HG03442 (cell line): ENCODE measurements around the gene MAP1A.

ENCODE experiments used
- ATAC-seq: cut with Tn5 transposase; IDR thresholded peaks from one replicate; pipeline ENCODE4 v1.9.1; 2021; ENCODE audit warnings: mild to moderate bottlenecking, moderate library complexity; ENCODE audit not compliant: unreplicated experiment

The MAP1A gene

DNA sequence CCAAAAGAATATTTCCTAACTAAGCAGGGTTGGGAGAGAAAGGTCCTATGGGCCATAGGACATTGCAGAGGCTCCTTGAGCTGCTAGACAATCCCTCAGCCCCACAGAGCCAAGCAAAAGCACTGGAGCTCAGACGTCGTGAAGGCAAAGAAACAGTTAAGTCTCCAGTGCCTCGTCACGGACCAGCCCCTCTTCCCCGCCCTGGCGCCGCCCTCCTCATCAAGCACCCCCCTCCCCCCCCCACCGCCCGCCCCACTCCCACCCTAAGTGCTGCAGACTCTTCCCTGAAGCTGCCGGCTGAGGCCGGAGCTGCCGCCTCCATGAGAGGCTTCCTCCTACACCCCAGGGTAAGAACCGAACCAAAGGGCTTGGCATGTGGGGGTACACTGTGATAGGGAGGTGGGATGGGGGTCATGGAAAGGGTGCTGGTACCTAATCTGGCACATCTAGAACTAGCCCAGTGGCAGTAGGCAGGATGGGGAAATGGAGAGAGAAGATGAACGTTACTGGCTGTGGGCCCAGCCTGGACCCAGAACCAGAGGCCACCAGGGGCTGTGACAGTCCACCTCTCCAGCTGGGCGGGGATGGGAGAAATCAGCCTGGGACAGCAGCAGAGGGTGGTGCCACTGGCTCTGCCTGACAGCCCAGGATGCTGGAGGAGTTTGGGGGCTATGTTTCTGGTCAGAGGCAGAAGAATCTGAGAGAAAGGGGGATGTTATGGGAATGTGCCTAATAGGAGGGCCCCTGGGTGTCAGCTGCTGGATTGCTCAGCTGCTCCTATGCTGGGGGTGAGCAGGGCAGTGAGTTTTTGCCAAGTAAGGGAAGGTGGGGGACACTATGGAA lies at the start of gene MAP1A:
TSS of gene MAP1A (plus strand) at position 255 of the 843 bp plus-strand sequence. CDS start 3,866 bp downstream, outside the sequence.
- ATAC-seq: no peak

DNA sequence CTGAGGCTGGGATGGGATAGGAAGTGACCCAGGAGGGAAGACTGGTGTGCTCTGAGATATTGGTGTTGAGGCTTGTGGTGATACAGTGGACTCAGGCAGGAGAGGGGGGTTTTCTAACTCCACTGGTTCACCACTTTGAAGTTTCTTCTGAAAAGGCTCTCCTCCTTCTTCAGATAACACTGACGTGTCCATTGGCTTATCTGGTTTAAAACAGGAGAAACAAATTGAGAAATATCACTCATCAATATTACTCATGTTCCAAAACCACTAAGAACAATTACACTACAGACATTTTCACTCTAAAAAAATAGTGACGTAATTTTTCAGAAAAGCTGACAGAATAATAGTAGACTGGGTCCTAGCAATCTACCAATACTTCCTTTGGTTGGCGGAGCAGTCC lies 47.5 kb upstream of the MAP1A start:
- ATAC-seq: no peak

- no peak for ATAC-seq
Measured at GRCh38 chr15:43471975-43472374, 45.4 kb upstream of the MAP1A start.

DNA sequence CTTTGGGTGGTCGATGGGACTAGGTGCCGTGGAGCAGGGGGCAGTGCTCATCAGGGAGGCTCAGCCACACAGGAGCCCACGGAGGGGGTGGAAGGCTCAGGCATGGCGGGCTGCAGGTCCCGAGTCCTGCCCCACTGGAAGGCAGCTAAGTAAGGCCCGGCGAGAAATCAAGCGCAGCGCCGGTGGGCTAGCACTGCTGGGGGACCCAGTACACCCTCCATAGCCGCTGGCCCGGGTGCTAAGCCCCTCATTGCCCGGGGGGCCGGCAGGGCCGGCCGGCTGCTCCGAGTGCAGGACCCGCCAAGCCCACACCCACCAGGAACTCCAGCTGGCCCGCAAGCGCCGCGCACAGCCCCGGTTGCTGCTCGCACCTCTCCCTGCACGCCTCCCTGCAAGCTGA lies 43.5 kb upstream of the MAP1A start:
- no peak for ATAC-seq

- ATAC-seq: no peak
Measured at GRCh38 chr15:43483297-43484128, 33.9 kb upstream of the MAP1A start.

GRCh38 chr15:43484455-43484854 lies 33.0 kb upstream of the MAP1A start:
- ATAC-seq: no peak

DNA sequence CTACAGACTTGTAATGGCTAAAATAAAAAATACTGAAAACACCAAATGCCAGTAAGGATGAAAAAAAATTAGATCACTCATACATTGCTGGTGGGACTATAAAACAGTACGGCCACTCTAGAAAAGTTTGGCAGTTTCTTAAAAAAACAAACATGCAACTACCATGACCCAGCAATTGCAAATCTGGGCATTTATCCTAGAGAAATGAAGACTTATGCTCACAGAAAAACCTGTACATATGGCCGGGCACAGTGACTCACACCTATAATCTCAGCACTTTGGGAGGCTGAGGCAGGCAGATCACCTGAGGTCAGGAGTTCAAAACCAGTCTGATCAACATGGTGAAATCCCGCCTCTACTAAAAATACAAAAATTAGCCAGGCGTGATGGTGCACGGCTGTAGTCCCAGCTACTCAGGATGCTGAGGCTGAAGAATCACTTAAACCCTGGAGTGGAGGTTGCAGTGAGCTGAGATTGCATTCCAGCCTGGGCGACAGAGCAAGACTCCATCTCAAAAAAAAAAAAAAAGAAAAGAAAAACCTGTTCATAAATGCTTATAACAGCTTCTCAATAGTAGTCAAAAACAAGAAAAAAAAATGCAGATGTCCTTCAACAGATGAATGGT lies 30.0 kb upstream of the MAP1A start:
- ATAC-seq: no peak

DNA sequence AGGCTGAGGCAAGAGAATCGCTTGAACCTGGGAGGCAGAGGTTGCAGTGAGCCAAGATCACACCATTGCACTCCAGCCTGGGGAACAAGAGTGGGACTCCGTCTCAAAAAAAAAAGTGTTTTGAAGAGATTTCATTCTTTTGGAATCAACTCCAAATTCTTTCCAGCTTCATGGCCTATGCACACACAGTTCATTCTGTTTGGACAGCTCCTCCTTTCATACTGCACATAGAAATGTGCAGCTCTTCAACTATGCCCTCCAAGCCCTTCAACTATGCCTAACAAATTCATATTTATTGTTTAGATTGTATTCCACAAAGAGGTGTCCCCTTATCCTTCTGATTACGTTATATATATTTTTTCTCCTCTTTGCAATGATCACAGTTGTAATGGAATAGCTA lies 28.6 kb upstream of the MAP1A start:
- no peak for ATAC-seq

- no peak for ATAC-seq
Measured at GRCh38 chr15:43489191-43489590, 28.2 kb upstream of the MAP1A start.

GRCh38 chr15:43492266-43492665 lies 25.1 kb upstream of the MAP1A start:
- ATAC-seq: no peak

DNA sequence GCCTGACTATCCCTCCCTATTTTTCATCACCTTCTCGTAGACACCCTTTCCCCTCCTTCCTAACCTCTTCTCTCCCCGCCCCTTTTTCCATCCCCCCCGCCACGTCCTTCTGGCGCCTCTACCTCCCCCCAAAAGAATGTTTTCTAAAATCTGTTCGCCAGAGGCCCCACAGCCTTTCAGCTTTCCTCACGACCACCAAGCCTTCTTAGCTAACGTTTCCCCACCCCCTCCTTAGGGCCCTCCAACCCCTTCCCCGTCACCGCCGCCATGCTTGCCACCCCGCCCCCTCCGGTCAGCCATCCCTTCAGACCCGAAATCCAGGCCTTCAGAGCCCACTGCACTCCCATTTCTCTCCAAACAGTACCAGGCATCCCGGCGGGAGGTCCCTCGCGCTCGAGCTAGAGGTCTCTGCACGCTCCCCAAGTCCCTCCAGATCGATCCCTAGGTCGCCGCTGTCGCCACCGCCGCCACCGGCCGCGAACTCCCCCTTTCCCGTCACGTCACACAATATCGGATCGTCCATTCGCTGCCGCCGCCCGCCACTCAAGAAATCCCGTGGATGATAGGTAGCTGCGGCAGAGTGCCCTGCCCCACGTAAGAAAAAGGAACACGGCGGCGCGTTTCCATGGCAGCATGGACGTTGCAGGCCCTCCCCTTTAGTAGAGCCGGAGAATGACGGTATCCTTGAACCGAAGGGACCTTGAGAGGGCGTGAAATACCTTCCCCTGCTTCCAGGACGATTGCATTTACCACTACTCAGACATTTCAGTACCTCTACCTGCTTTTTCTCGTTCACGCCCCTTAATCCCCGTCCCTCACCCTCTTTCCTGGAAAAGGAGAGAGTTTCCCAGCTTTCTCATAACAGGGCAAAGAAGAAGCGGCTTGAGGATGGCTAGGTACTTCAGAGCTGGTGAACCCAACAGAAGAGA lies 24.5 kb upstream of the MAP1A start, which contains the start of gene TP53BP1:
TSS of gene TP53BP1 (minus strand) at position 484 of the 929 bp plus-strand sequence. CDS start at position 371, 113 bp downstream.
- ATAC-seq: peak; percentile 97

GRCh38 chr15:43493703-43494472 lies 23.5 kb upstream of the MAP1A start:
- ATAC-seq: no peak

GRCh38 chr15:43498990-43499389 lies 18.4 kb upstream of the MAP1A start:
- no peak for ATAC-seq

DNA sequence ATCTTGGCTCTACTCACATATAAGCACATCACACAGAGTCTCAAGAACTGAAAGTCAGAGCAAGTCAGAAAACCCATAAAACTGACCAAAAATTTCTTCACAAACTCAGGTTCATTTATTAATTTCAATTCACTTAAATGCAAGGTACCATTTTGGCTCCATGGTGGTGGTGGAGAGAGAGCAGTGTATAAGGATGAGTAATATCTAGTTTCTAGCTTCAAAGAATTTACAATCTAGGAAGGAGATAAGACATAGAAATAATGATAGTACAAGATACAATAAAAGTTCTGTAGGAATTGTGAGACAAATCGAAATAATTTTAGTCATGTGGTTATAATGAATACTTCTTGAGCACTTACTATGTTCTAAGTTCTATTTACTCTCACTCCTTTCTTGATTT lies 17.8 kb upstream of the MAP1A start:
- ATAC-seq: no peak

DNA sequence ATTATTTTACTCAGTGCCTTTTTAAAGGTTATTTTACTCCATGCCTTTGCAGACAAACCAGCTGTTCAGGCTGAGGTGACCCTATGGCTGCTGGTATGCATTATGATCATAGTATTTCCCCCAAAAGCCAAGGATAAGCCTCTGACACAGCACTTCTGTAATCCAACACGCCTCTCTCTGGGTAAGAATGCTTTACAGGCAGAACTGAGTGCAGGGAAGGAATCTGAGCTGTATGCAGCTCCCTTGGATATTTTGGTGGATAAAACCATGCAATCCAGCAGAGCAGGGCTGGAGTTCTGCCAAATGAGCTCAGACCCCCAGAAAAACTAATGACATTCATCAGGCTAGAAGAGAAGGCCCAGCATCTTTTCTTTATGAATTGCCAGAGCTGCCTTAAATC lies 11.7 kb upstream of the MAP1A start:
- no peak for ATAC-seq

- no peak for ATAC-seq
Measured at GRCh38 chr15:43508421-43508820, 9.0 kb upstream of the MAP1A start.

DNA sequence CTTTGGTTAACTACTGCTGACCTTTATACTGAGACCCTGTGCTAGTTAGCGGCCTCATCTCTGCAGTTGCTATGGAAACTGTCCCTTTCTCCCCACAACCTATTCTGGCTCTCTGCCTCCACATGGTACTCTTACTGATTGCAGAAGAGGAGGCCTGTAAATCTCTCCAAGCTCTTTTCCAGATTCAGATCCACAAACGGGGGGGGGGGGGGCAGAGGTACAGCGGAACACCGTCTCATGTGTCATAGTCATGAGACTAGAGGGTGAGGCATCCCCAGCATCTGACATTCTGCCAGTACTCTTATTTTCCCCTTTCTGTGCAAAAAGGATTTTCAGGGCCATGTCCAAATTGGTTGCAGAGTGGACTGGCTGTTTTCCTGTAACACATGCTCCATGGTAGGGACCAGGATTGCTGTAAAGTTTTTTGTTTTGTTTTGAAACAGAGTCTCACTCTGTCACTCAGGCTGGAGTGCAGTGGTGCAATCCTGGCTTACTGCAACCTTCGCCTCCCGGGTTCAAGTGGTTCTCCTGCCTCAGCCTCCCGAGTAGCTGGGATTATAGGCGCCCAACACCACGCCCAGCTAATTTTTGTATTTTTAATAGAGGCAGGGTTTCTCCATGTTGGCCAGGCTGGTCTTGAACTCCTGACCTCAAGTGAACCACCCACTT lies 8.3 kb upstream of the MAP1A start:
- no peak for ATAC-seq

DNA sequence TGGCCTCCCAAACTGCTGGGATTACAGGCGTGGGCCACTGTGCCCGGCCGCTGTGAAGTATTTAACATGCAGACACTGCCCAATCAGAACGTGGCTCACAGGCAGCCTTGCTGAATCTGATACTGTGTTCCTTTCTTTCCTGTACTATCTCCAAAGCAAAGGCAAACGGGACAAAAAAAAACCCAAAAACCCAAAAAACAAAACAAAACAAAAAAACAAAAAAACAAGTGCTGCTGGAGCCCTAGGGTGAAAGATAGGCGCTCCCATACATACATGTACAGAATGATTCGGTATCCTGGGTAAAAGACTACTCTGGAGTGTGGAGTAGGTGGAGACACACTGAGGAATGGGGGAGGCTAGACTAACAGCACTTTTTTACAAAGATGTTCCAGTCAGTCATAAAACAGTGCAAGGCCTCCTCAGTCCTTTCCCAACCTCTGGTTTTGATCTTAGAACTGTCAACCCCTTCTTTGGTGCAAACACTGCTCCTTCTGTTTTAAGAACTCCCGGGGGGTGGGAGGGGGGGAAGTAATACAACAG lies 7.7 kb upstream of the MAP1A start:
- ATAC-seq: no peak
